ENCODE results near the gene CTRB1. TPM values are rescaled to one million over a fixed set of nuclear protein-coding genes. Genes with fewer than 3 reads are reported as not detected.

The CTRB1 gene
- total and polyA plus RNA-seq, 2 of the 13 experiments (the other 11 are each of a cell fraction or from before 2014, with no cell fraction given), result not detected

- TF ChIP-seq XRCC5 (optimal IDR thresholded peaks at IDR 0.05; ENCODE audit: low read length) (peak; percentile 13), SAFB2 (CRISPR knock-in tag; IDR thresholded peaks at IDR 0.05; ENCODE audit: borderline replicate concordance, low read depth) (peak; percentile 4; the same call in 1 of the 2 replicates), ZNF839 (CRISPR knock-in tag; IDR thresholded peaks at IDR 0.05; ENCODE audit: borderline replicate concordance) (no peak), ZNF234 (CRISPR knock-in tag; conservative IDR thresholded peaks at IDR 0.05) (no peak; the same call in 1 of the 2 replicates), HDAC2 (CRISPR knock-in tag; IDR thresholded peaks at IDR 0.05) (peak; percentile 61; the same call in 1 of the 2 replicates), CBX1 (IDR thresholded peaks at IDR 0.05; ENCODE audit: low read depth) (no peak), MBNL3 (CRISPR knock-in tag; conservative IDR thresholded peaks at IDR 0.05) (no peak), KDM3A (CRISPR knock-in tag; IDR thresholded peaks at IDR 0.05; ENCODE audit: low read depth) (no peak), SNAPC5 (CRISPR knock-in tag; IDR thresholded peaks at IDR 0.05; ENCODE audit: borderline replicate concordance) (peak; percentile 78), ZNF296 (CRISPR knock-in tag; conservative IDR thresholded peaks at IDR 0.05) (no peak), ZNF274 (CRISPR knock-in tag; IDR thresholded peaks at IDR 0.05) (0 out of 2 replicates have a peak, but pooled peaks have one; percentile 28), ZBTB3 (CRISPR knock-in tag; IDR thresholded peaks at IDR 0.05; ENCODE audit: borderline replicate concordance, low read depth) (no peak), ZFP36L2 (CRISPR knock-in tag; IDR thresholded peaks at IDR 0.05) (no peak), TMF1 (CRISPR knock-in tag; IDR thresholded peaks at IDR 0.05; ENCODE audit: low read depth) (no peak; the same call in 1 of the 2 replicates), SKI (IDR thresholded peaks at IDR 0.05; ENCODE audit: partially characterized antibody) (peak; percentile 62), NONO (IDR thresholded peaks at IDR 0.05) (no peak), NONO (CRISPR knock-in tag; conservative IDR thresholded peaks at IDR 0.05) (peak; percentile 68), ZNF225 (CRISPR knock-in tag; IDR thresholded peaks at IDR 0.05) (no peak), HES4 (CRISPR knock-in tag; IDR thresholded peaks at IDR 0.05; ENCODE audit: borderline replicate concordance) (peak; percentile 16; the same call in 1 of the 2 replicates), ZSCAN12 (CRISPR knock-in tag; IDR thresholded peaks at IDR 0.05) (no peak; the same call in 1 of the 2 replicates), TEF (CRISPR knock-in tag; IDR thresholded peaks at IDR 0.05) (no peak)
- TF ChIP-seq, protein P1, sequence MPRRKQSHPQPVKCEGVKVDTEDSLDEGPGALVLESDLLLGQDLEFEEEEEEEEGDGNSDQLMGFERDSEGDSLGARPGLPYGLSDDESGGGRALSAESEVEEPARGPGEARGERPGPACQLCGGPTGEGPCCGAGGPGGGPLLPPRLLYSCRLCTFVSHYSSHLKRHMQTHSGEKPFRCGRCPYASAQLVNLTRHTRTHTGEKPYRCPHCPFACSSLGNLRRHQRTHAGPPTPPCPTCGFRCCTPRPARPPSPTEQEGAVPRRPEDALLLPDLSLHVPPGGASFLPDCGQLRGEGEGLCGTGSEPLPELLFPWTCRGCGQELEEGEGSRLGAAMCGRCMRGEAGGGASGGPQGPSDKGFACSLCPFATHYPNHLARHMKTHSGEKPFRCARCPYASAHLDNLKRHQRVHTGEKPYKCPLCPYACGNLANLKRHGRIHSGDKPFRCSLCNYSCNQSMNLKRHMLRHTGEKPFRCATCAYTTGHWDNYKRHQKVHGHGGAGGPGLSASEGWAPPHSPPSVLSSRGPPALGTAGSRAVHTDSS (CRISPR knock-in tag; conservative IDR thresholded peaks at IDR 0.05), result peak; percentile 43; the same call in 1 of the 2 replicates
- TF ChIP-seq, protein P2, sequence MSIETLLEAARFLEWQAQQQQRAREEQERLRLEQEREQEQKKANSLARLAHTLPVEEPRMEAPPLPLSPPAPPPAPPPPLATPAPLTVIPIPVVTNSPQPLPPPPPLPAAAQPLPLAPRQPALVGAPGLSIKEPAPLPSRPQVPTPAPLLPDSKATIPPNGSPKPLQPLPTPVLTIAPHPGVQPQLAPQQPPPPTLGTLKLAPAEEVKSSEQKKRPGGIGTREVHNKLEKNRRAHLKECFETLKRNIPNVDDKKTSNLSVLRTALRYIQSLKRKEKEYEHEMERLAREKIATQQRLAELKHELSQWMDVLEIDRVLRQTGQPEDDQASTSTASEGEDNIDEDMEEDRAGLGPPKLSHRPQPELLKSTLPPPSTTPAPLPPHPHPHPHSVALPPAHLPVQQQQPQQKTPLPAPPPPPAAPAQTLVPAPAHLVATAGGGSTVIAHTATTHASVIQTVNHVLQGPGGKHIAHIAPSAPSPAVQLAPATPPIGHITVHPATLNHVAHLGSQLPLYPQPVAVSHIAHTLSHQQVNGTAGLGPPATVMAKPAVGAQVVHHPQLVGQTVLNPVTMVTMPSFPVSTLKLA (IDR thresholded peaks at IDR 0.05), result no peak
- TF ChIP-seq, protein P3, sequence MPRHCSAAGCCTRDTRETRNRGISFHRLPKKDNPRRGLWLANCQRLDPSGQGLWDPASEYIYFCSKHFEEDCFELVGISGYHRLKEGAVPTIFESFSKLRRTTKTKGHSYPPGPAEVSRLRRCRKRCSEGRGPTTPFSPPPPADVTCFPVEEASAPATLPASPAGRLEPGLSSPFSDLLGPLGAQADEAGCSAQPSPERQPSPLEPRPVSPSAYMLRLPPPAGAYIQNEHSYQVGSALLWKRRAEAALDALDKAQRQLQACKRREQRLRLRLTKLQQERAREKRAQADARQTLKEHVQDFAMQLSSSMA (CRISPR knock-in tag; IDR thresholded peaks at IDR 0.05), result 0 out of 2 replicates have a peak, but pooled peaks have one; percentile 34
- TF ChIP-seq, protein P4, sequence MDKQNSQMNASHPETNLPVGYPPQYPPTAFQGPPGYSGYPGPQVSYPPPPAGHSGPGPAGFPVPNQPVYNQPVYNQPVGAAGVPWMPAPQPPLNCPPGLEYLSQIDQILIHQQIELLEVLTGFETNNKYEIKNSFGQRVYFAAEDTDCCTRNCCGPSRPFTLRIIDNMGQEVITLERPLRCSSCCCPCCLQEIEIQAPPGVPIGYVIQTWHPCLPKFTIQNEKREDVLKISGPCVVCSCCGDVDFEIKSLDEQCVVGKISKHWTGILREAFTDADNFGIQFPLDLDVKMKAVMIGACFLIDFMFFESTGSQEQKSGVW (CRISPR knock-in tag; IDR thresholded peaks at IDR 0.05; ENCODE audit: borderline replicate concordance), result no peak
These were observed 32.7 kb downstream of the CTRB1 start, which contains the start of gene BCAR1 (continued) for GRCh38 chr16:75251280-75252048.
